GM21515 (cell line): ENCODE results near the gene SYDE2.
"Not testable (repeated sequence)": the region's sequence is repeated elsewhere in the genome, so short reads cannot be mapped to it uniquely, and the experiment has no call there.

ENCODE experiments used
- ATAC-seq: cut with Tn5 transposase; IDR thresholded peaks from one replicate; pipeline ENCODE4 v1.9.1; 2021; ENCODE audit not compliant: unreplicated experiment

SYDE2 gene, protein sequence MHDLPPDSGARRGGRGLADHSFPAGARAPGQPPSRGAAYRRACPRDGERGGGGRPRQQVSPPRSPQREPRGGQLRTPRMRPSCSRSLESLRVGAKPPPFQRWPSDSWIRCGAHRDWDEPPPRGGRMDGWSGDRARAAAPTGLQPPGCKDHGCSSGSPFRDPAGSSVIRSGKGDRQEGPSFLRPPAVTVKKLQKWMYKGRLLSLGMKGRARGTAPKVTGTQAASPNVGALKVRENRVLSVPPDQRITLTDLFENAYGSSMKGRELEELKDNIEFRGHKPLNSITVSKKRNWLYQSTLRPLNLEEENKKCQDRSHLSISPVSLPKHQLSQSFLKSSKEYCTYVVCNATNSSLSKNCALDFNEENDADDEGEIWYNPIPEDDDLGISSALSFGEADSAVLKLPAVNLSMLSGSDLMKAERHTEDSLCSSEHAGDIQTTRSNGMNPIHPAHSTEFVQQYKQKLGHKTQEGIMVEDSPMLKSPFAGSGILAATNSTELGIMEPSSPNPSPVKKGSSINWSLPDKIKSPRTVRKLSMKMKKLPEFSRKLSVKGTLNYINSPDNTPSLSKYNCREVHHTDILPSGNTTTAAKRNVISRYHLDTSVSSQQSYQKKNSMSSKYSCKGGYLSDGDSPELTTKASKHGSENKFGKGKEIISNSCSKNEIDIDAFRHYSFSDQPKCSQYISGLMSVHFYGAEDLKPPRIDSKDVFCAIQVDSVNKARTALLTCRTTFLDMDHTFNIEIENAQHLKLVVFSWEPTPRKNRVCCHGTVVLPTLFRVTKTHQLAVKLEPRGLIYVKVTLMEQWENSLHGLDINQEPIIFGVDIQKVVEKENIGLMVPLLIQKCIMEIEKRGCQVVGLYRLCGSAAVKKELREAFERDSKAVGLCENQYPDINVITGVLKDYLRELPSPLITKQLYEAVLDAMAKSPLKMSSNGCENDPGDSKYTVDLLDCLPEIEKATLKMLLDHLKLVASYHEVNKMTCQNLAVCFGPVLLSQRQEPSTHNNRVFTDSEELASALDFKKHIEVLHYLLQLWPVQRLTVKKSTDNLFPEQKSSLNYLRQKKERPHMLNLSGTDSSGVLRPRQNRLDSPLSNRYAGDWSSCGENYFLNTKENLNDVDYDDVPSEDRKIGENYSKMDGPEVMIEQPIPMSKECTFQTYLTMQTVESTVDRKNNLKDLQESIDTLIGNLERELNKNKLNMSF

DNA sequence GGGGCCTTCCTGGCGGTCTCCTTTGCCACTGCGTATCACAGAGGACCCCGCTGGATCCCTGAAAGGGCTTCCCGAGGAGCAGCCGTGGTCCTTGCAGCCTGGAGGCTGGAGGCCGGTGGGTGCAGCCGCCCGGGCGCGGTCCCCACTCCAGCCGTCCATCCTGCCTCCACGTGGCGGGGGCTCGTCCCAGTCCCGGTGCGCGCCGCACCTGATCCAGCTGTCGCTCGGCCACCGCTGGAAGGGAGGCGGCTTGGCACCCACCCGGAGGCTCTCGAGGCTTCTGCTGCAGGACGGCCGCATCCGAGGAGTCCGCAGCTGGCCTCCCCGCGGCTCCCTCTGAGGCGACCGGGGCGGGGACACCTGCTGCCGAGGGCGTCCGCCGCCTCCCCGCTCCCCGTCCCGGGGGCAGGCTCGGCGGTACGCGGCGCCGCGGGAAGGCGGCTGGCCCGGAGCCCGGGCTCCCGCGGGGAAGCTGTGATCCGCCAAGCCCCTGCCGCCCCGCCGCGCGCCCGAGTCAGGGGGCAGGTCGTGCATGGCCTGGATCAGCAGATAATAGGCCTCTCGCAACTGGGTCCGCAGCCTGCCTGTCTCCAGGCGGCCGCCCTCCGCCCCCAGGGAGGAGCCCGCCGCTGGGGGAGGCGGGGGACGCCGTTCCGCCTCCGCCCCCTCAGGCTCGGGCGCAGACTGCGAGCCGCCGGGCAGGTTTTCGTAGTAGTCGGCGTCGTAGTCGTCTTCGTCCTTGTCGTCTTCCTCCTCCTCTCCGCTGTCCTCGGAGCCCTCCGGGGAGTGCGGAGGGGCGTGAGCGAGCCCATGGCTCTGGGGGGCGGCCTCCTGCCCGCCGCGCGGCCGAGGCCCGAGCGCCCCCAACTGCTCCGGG, at the start of gene SYDE2:
Gene SYDE2, minus strand, starts transcription at position 554 of the 877 bp plus-strand sequence. Its CDS starts 20 bp downstream, at position 534.
- ATAC-seq: peak; percentile 81

DNA sequence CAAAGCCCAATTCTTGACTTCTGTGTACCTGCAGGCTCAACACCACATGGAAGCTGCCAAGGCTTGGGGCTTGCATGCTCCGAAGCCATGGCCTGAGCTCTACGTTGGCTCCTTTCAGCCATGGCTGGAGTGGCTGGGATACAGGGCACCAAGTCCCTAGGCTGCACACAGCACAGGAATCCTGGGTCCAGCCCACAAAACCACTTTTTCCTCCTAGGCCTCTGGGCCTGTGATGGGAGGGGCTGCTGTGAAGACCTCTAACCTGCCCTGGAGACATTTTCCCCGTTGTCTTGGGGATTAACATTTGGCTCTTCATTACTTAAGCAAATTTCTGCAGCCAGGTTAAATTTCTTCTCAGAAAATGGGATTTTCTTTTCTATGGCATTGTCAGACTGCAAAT, 48.2 kb upstream of the SYDE2 start:
- ATAC-seq: not testable (repeated sequence)

GRCh38 chr1:85245891-85246290, 45.1 kb upstream of the SYDE2 start:
- ATAC-seq: no peak

DNA sequence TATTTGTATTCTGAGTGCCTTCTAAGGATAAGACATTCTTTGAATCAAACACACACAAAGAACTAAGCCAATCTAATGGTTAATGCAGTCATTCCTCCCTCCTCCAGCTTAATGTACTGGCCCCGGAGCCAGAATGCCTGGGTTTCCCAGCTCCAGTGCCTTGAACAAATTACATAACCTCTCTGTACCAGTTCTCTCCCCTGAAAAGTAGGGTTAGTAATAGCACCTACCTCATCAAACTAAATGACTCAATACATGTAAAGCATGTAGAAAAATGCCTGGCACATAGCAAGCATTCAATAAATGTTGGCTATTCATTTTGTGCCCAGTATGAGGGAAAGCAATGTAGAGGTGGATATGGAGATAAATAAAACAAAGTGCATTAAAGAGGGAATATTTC, 44.6 kb upstream of the SYDE2 start:
- ATAC-seq: no peak

DNA sequence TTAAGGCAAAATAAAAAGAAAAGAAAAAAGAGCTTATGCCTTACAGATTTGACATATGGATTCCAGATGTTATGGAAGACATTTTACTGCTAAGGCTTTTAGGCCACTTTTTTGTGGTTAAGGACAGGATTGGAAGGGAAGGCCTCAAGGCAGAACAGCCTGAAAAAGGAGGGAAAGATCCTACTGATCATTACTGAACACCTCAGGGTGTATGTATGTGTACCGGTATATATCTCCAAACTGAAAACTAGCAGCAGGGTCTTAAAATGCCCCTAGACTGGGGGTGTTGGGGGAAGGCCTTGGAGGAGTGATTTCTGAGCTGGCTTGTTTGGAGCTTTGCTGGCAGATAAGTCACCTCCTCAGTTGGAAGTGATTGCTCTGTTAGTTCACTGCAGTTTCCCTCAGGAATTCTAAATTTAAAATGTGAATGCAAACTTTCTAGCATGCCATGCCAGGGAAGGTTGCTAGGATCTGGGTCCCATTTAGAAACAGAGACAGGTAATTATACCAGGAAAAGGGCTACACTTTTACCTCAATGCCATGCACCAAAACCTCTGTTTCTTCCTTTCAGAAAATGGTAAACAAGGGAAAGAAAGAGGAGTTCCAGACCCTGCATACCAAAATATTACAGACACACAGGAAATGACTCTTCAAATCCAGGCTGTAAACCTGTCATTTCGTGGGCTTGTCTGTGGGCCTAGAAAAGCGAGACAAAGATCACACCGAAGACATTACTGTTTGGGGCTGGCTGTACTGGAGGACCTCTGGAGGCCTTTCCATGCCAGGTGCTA, 43.6 kb upstream of the SYDE2 start:
- no peak for ATAC-seq

- no peak for ATAC-seq
Measured at GRCh38 chr1:85243372-85243771, 42.6 kb upstream of the SYDE2 start.

DNA sequence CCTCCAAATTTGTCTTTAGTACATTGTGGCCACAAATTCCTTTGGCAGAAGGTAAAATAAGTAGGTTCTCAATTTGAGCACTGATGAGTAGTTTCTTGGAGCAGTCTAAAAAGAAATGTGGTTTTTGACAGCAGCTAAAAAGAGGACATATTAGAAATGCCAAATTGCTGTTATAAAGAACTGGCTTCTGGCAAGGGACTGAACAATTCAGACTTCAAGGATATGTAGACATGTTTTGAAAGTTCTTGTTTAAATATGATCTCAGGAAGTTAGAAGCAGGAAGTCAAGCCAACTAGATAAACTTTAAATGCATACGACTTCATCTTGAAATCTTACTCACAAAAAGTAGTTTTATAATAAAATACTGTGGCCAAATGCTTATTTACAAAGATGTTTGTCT, 39.8 kb upstream of the SYDE2 start:
- no peak for ATAC-seq

GRCh38 chr1:85240174-85240601, 39.4 kb upstream of the SYDE2 start:
- ATAC-seq: no peak

DNA sequence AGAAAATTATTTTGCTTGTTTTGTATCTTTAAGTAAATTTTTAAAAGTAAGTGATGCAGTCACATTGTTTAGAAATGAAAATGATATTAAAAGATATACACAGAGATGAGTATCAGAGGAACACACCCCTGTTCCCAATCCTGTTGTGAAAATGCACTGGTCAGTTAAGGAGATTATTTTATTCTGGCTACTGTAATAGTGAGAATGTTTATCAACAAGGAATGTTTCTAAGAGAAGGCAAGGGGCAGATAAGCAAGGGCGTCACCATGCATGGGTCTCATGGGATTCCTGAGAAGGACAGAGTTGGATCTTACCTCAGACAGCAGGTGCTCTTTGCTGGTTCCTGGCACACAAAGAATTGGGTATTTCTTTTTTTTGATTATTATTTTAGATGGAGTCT, 36.8 kb upstream of the SYDE2 start:
- ATAC-seq: no peak

DNA sequence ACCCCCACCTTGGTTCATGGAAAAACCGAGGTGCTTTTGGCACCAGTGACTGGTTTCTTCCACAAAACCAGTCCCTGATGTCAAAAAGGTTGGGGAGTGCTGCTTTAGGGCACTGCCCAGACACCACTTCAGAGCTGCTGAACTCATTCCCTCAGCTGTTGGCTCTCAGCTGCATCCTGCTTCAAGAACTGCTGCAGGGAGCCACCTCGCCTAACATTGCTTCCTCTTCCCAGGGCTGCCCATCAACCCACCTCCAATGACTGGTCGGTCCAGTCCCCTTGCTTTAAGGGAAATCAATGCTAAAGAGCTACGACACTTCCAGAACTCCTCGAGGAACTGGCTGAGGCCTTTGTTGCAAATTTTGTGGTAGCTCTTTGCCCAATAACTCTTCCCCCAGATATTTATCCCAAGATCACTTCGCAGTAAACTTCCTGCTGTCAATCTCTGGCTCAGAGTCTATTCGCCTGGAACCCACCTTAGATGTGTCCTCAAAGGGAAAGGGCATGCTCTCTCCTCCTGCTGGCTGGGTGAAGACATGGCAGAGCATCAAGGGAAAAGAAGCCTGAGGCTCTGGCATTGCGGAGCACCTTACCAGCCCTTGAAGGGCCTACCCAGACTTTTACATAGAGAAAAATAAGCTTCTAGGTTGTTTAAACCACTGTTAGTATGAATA, 29.6 kb upstream of the SYDE2 start:
- ATAC-seq: no peak

- ATAC-seq: no peak
Measured at GRCh38 chr1:85229574-85230097, 28.8 kb upstream of the SYDE2 start.

DNA sequence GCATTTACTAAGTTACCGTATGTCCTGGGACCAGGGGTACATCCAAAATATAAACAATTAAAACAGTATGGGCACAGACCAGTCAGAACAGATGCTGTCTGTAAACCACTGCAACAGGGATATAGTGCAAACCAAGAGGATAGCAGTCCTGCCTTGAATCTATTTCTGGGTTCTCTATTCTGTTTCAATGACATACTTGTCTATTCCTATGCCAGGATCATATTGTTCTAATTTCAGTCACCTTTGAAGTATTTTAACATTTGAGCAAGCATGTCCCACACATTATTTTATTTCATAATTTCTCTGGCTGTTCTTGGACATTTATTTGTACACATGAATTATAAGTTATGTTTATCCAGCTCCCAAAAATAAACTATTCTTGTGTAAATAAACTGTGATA, 28.2 kb upstream of the SYDE2 start:
- ATAC-seq: no peak

GRCh38 chr1:85225624-85226380, 25.0 kb upstream of the SYDE2 start:
- no peak for ATAC-seq

DNA sequence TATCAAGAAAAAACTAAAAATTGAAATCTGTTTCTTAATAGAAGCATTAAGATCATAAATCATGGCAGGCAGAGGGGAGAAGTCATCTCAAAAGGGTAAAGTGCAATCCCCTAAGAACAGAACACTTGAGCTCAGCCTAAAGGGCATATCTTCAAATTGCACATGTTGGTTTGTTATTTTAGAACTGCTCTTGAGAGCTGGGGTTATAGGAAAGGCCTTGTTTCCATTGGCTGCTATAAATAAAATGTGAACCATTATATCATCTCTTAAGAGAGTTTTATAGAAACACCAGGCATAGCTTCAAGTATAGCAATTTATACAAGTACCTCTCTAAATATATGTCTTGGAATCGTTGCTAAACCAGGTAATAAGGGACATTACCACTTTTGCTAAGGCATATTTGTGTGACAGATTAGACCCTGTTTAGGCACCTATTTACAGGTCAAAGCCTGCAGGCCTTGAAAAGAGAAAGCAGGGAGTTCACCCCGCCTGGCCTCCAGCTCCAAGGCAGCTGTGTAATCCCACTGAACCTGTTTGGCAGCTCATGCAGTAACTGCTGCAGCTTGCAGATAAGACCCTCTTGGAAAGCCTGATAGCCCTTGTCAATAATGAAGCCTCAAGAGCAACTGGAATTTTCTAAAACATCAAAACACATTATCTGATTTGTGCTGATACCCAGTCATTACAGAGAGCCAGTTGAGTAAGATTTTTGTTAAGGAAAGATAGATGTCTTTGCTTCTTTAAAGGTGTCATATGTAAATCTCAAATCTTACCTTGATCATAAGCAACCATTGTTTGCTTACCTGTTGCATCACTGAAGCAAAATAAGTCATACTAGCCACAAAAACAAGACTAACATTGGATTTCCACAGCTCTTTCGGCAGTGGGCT, 24.2 kb upstream of the SYDE2 start:
- no peak for ATAC-seq

GRCh38 chr1:85224295-85224694, 23.5 kb upstream of the SYDE2 start:
- no peak for ATAC-seq

- ATAC-seq: no peak
Measured at GRCh38 chr1:85223334-85223733, 22.5 kb upstream of the SYDE2 start.

DNA sequence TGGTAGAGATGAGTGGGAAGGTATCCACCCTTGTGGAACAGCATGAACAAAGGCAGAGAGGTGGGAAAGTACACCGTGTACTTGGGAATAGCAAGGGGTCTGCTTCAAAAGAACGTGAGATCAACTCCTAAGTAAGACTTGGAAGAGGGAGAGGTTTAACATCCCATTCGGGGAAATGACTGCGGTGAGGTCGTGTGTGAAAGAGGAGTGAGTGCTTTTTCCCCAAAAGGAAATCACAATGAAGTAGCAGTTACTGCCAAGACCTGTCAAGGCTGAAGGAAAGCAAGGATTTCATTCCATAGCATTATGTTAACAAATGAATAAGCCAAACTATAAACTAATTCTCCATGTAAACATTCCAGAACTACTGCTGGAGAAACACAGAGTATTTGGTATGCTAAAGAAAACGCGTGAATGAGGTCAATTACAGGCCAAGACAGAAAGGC, 20.0 kb upstream of the SYDE2 start:
- ATAC-seq: no peak
